ENCODE measurements around the gene UBE2D2.

Gene UBE2D2

GRCh38 chr5:139636207-139636792 lies 75.2 kb downstream of the UBE2D2 start:
- DNase-seq (ENCODE audit: low read depth in 2 of 2), result no peak

- DNase-seq (ENCODE audit: low read depth in 2 of 2), result no peak
Measured at GRCh38 chr5:139636975-139637408, 75.9 kb downstream of the UBE2D2 start.

GRCh38 chr5:139637438-139638089 lies 76.4 kb downstream of the UBE2D2 start:
- DNase-seq (ENCODE audit: low read depth in 2 of 2), result peak in 1 of 2 donors; percentile 29

GRCh38 chr5:139638090-139638735 lies 77.1 kb downstream of the UBE2D2 start:
- no peak for DNase-seq (ENCODE audit: low read depth in 2 of 2)

GRCh38 chr5:139638736-139639618 lies 77.8 kb downstream of the UBE2D2 start:
- no peak for DNase-seq (ENCODE audit: low read depth in 2 of 2)

GRCh38 chr5:139639619-139640380 lies 78.7 kb downstream of the UBE2D2 start:
- no peak for DNase-seq (ENCODE audit: low read depth in 2 of 2)

- no peak for DNase-seq (ENCODE audit: low read depth in 2 of 2)
Measured at GRCh38 chr5:139640421-139641115, 79.4 kb downstream of the UBE2D2 start.

GRCh38 chr5:139641116-139642080 lies 80.3 kb downstream of the UBE2D2 start:
- no peak for DNase-seq (ENCODE audit: low read depth in 2 of 2)

- DNase-seq (ENCODE audit: low read depth in 2 of 2), result no peak
Measured at GRCh38 chr5:139642213-139642612, 81.1 kb downstream of the UBE2D2 start.

GRCh38 chr5:139642891-139643871 lies 82.0 kb downstream of the UBE2D2 start:
- no peak for DNase-seq (ENCODE audit: low read depth in 2 of 2)

GRCh38 chr5:139644001-139644456 lies 82.9 kb downstream of the UBE2D2 start:
- no peak for DNase-seq (ENCODE audit: low read depth in 2 of 2)

- no peak for DNase-seq (ENCODE audit: low read depth in 2 of 2)
Measured at GRCh38 chr5:139644646-139645429, 83.7 kb downstream of the UBE2D2 start.

- DNase-seq (ENCODE audit: low read depth in 2 of 2), result no peak
Measured at GRCh38 chr5:139645430-139645871, 84.3 kb downstream of the UBE2D2 start.

- DNase-seq (ENCODE audit: low read depth in 2 of 2), result no peak
Measured at GRCh38 chr5:139646111-139646510, 85.0 kb downstream of the UBE2D2 start.

GRCh38 chr5:139646912-139647505 lies 85.9 kb downstream of the UBE2D2 start:
- no peak for DNase-seq (ENCODE audit: low read depth in 2 of 2)

- DNase-seq (ENCODE audit: low read depth in 2 of 2), result no peak
Measured at GRCh38 chr5:139647506-139648204, 86.5 kb downstream of the UBE2D2 start.
